GM19397 (cell line): ENCODE results near the gene BAHCC1.
"Not testable (repeated sequence)": the region's sequence is repeated elsewhere in the genome, so short reads cannot be mapped to it uniquely, and the experiment has no call there.

Experiments
- ATAC-seq: cut with Tn5 transposase; IDR thresholded peaks from one replicate; pipeline ENCODE4 v1.9.1; 2021; ENCODE audit warnings: mild to moderate bottlenecking, moderate library complexity; ENCODE audit not compliant: unreplicated experiment

BAHCC1 gene

GRCh38 chr17:81394921-81395599 lies at the start of gene BAHCC1:
BAHCC1 (plus strand) TSS chr17:81395457; CDS start chr17:81399740, 4,283 bp downstream.
- no peak for ATAC-seq

GRCh38 chr17:81346090-81346907 lies 49.0 kb upstream of the BAHCC1 start:
- peak; percentile 71 for ATAC-seq

- no peak for ATAC-seq
Measured at GRCh38 chr17:81346908-81347349, 48.3 kb upstream of the BAHCC1 start.

DNA sequence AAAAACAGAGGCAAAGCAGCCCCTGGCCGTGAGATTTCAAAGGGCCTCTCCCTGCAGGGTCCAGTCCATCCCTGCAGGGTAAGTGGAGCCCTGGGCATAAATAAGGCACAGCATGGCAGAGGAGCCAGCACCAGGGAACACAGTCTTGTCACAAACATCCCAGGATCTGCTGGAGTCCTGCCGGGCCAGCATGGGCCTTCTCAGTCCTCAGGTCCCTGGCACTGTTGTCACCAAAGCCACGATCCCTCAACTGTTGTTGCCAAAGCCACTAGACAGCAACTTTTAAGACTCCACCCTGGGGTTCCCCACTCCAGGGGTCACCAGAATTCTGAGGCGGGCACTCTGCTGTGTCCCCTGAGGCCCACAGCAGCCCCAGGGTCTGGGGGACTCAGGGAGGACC lies 47.8 kb upstream of the BAHCC1 start:
- no peak for ATAC-seq

GRCh38 chr17:81348097-81349055 lies 46.9 kb upstream of the BAHCC1 start:
- ATAC-seq = no peak

- ATAC-seq = no peak
Measured at GRCh38 chr17:81349397-81350319, 45.6 kb upstream of the BAHCC1 start.

- ATAC-seq = no peak
Measured at GRCh38 chr17:81350320-81350890, 44.9 kb upstream of the BAHCC1 start.

DNA sequence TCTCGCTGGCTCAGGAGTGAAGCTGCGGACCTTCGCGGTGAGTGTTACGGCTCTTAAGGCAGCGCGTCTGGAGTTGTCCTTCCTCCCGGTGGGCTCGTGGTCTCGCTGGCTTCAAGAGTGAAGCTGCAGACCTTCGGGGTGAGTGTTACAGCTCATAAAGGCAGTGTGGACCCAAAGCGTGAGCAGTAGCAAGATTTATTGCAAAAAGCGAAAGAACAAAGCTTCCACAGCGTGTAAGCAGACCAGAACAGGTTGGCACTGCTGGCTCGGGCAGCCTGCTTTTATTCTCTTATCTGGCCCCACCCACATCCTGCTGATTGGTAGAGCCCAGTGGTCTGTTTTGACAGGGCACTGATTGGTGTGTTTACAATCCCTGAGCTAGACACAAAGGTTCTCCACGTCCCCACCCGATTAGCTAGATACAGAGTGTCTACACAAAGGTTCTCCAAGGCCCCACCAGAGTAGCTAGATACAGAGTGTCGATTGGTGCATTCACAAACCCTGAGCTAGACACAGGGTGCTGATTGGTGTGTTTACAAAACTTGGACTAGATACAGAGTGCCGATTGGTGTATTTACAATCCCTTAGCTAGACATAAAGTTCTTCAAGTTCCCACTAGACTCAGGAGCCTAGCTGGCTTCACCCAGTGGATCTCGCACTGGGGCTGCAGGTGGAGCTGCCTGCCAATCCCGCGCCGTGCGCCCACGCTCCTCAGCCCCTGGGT lies 43.8 kb upstream of the BAHCC1 start:
- ATAC-seq = not testable (repeated sequence)

GRCh38 chr17:81352056-81352455 lies 43.2 kb upstream of the BAHCC1 start:
- ATAC-seq = not testable (repeated sequence)

DNA sequence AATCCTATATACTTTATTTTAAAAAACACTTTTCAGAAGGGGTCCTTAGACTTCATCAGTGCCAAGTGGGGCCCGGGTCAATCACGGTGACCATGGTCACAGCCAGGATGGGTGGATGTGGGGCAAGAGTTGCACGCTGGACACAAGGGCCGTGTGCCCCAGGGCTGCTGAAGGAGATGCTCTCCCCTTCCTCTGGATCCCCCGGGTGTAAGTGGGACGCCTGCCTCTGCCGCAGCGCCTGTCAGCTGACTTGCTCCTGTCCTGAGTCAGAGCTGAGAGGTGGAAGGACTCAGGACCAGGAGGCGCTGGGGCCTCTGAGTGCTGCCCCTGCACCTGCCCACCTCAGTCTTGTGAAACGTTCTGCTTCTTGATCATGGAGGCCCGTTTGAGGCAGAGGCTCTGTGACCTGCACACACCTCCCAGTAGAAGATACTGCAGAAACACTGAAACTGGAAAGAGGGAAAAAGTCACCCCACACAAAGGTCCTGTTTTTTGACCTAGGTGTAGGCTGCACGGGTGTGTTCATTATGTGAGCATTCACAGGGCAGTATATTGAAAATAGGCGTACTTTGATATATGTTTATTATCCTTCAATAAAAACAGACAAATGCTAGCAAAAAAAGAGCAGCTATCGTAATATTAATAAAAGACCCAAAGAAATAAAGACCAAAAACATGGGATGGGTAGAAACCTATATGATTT lies 40.9 kb upstream of the BAHCC1 start:
- no peak for ATAC-seq

DNA sequence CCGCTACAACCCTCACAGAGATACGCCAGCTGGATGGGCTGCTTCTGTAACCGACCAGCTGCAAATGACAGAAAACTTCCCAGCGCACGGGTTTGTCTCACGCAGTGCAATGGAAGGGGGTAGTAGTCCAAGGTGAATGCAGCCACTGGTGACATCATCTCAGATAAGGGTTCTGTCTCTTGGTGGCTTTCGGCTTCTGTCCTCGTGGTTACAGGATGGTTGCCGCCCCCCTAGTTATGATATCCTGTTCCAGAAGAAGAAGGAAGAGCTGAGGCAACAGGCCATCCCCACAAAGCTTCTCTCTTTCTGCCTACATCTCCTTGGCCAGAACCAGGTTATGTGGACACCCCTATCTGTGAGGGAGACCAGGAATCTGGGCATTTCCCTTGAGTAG lies 40.3 kb upstream of the BAHCC1 start:
- ATAC-seq = no peak

- ATAC-seq = no peak
Measured at GRCh38 chr17:81359218-81359617, 36.0 kb upstream of the BAHCC1 start.

DNA sequence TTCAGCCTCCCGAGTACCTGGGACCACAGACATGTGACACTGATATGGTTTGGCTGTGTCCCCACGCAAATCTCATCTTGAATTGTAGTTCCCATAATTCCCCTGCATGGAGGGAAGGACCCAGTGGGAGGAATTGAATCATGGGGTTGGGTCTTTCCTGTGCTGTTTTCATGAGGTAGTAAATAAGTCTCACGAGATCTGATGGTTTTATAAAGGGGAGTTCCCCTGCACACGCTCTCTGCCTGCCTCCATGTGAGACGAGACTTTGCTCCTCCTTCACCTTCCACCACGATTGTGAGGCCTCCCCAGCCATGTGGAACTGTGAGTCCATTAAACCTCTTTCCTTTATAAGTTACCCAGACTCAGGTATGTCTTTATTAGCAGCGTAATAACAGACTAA lies 33.3 kb upstream of the BAHCC1 start:
- ATAC-seq = not testable (repeated sequence)

DNA sequence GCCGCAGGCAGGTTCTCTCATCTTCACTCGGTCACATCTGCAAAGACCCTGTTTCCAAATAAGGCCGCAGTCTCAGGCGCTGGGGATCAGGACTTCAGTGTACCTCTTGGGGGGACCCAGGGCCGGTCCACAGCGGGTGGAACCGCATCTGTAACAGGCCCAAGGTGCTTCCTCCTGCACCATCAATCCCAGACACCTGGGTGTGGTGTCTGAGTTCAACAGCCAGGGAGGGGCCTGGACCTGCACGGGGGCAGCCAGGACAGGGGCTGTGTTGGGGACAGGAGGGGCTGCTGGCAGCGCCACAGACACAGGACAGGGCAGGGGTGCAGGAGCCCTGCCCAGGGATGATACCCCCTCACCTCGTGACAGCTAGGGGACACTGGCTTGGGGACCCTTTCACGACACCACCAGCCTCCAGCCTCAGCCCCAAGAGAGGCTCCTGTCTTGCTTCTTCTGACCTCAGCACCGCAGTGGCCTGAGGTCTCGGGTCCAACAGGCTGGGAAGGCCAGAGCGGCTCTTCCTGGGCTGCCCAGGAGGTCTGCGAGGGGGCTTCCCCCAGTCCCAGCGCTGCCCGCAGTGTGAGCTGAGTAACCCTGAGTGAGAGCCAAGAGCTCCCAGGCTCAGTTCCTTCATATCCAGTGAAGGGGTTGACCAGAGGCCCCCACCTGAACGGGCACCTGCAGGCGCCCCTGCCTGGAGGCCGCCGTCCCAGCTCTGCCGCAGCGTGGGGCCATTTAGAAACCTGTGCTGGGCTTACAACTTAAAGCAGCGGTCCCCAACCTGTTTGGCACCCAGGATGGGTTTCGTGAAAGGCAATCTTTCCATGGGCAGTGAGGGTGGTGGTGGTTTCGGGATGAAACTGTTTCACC lies 30.7 kb upstream of the BAHCC1 start:
- no peak for ATAC-seq

GRCh38 chr17:81365148-81365600 lies 30.1 kb upstream of the BAHCC1 start:
- no peak for ATAC-seq

DNA sequence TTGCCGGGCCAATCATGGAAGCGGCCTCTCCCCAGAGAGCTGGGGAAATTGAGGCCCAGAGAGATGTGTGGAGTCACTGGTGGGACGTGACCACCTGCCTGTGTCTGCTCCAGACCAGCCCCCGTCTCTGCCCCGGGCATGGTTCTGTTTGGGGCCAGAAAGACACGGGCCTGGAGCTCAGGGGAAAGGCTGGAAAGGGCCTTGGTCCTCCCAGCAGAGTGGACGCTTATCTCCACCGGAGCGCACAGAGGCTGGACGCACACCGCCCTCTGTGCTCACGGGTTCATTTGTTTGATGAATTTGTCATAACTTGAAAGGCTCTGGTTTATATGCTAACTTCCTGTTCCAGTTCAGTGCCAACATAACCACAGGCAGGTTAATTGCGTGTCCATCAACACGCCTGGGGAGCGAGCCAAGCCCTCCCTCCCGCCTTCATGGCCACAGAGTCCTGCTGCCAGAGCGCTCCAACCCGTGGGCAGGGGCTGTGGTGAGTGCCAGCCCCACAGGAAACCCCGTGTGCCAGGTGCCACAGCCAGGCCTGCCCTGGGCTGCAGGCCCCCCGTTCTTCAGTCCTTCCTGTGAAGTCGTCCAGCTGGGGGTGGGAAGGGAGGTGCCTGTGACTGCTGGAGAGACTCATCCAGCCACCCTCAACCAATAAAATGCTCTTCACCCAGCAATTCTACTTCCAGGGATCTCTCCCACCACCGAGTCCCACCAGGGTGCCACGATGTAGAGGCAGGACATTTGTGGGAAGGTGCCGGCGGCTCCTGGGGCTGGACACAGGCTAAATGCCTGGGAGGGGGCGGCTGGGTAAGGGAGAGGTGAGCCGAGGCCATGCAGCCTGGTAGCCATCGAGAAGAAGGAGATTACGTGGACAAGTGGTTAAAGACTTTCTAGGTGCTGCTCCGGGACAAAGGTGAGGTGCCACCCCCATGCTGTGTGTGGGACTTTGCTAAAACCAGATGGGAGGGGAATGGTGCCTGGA lies 29.4 kb upstream of the BAHCC1 start:
- ATAC-seq = no peak
